ENCODE data around the gene APOM.

The APOM gene

GRCh38 chr6:31681135-31681671 lies 25.5 kb downstream of the APOM start:
- peak; percentile 9 to 44 for DNase-seq

GRCh38 chr6:31683591-31683990 lies 27.9 kb downstream of the APOM start:
- DNase-seq, result no peak

GRCh38 chr6:31686483-31686882 lies 30.8 kb downstream of the APOM start:
- DNase-seq, result no peak

GRCh38 chr6:31687321-31687720 lies 31.6 kb downstream of the APOM start:
- DNase-seq, result no peak

- DNase-seq, result no peak
Observed at GRCh38 chr6:31687860-31688693, 32.4 kb downstream of the APOM start.

- peak in 1 of 2 donors; percentile 18 for DNase-seq
Observed at GRCh38 chr6:31689249-31690110, 33.8 kb downstream of the APOM start.

- no peak for DNase-seq
Observed at GRCh38 chr6:31690231-31691077, 34.8 kb downstream of the APOM start.

GRCh38 chr6:31691078-31691463 lies 35.4 kb downstream of the APOM start:
- DNase-seq, result no peak

- DNase-seq, result no peak
Observed at GRCh38 chr6:31691564-31692108, 35.9 kb downstream of the APOM start.

- DNase-seq, result no peak
Observed at GRCh38 chr6:31692353-31692752, 36.7 kb downstream of the APOM start.

- no peak for DNase-seq
Observed at GRCh38 chr6:31692886-31693285, 37.2 kb downstream of the APOM start.

GRCh38 chr6:31693535-31693934 lies 37.8 kb downstream of the APOM start:
- no peak for DNase-seq

GRCh38 chr6:31697555-31697954 lies 41.9 kb downstream of the APOM start:
- no peak for DNase-seq

- DNase-seq, result no peak
Observed at GRCh38 chr6:31700740-31701401, 45.2 kb downstream of the APOM start.

GRCh38 chr6:31701666-31702404 lies 46.1 kb downstream of the APOM start:
- DNase-seq, result no peak

- DNase-seq, result no peak
Observed at GRCh38 chr6:31702405-31702818, 46.7 kb downstream of the APOM start.

- DNase-seq, result peak; percentile 98
Observed at GRCh38 chr6:31702819-31703716, 47.4 kb downstream of the APOM start, which contains the start of gene ABHD16A. Gene ABHD16A, minus strand, starts transcription at chr6:31703324. Its CDS starts 43 bp downstream, at chr6:31703281.

- no peak for DNase-seq
Observed at GRCh38 chr6:31705931-31706330, 50.2 kb downstream of the APOM start.

GRCh38 chr6:31706599-31706998 lies 50.9 kb downstream of the APOM start, which contains the start of gene LY6G6F:
Gene LY6G6F, plus strand, starts transcription at chr6:31706866. Its CDS starts 41 bp downstream, at chr6:31706907.
- no peak for DNase-seq

GRCh38 chr6:31707701-31708100 lies 52.0 kb downstream of the APOM start:
- DNase-seq, result no peak
